Measurements from ENCODE around the gene TOM1L1. TPM values are rescaled to one million over a fixed set of nuclear protein-coding genes. Genes with fewer than 3 reads are reported as not detected.

TOM1L1 gene
- total and polyA plus RNA-seq, 8 donors: 33.8 to 59.4 (median 49.5) TPM

- H3K4me1 ChIP-seq: no peaks in the 10 kb centered on the region
- intact Hi-C loops (cut with DNase I): no loop called here
- no peaks in the 10 kb centered on the region for H3K27me3 ChIP-seq
- no peaks in the 10 kb centered on the region for H3K36me3 ChIP-seq
- ATAC-seq (peak; percentile 87), DNase-seq (peak in 1 of 4 donors; percentile 32)
- no peak overlapping the region for H3K4me3 ChIP-seq
- no peak overlapping the region for H3K27ac ChIP-seq
- no peaks in the 10 kb centered on the region for H3K9me3 ChIP-seq
- peak in 1 of 2 donors; percentile 28 for TF ChIP-seq CTCF (IDR thresholded peaks at IDR 0.05)
Observed at GRCh38 chr17:54891176-54891821, 9.4 kb upstream of the TOM1L1 start.

GRCh38 chr17:54892360-54892759 lies 8.3 kb upstream of the TOM1L1 start:
- H3K9me3 ChIP-seq: no peaks in the 10 kb centered on the region
- no peaks in the 10 kb centered on the region for H3K4me1 ChIP-seq
- H3K4me3 ChIP-seq: no peak overlapping the region
- no peak for DNase-seq
- H3K27me3 ChIP-seq: no peaks in the 10 kb centered on the region
- H3K36me3 ChIP-seq: no peaks in the 10 kb centered on the region
- intact Hi-C loops (cut with DNase I): no loop called here
- no peak overlapping the region for H3K27ac ChIP-seq
- no peak for TF ChIP-seq CTCF (IDR thresholded peaks at IDR 0.05)
- ATAC-seq: no peak

- Histone ChIP-seq H3K27ac (no peak overlapping the region), H3K9me3 (no peaks in the 10 kb centered on the region), H3K36me3 (no peaks in the 10 kb centered on the region), H3K4me1 (peaks cover 3 to 5% of the 10 kb centered on the region in 2 donors), H3K27me3 (peaks cover 0 to 39% of the 10 kb centered on the region in 2 donors), H3K4me3 (no peak overlapping the region)
- DNase-seq (no peak), ATAC-seq (no peak)
- TF ChIP-seq CTCF (IDR thresholded peaks at IDR 0.05): no peak
- intact Hi-C loops (cut with DNase I): no loop called here
Observed at GRCh38 chr17:54898576-54898975, 2.1 kb upstream of the TOM1L1 start.

GRCh38 chr17:54899201-54899600 lies 1.5 kb upstream of the TOM1L1 start:
- Histone ChIP-seq H3K27ac (no peak overlapping the region), H3K36me3 (no peaks in the 10 kb centered on the region), H3K4me1 (peaks cover 3 to 5% of the 10 kb centered on the region in 2 donors), H3K9me3 (no peaks in the 10 kb centered on the region), H3K4me3 (no peak overlapping the region), H3K27me3 (peaks cover 0 to 39% of the 10 kb centered on the region in 2 donors)
- no peak for TF ChIP-seq CTCF (IDR thresholded peaks at IDR 0.05)
- intact Hi-C loops (cut with DNase I): no loop called here
- no peak for ATAC-seq
- no peak for DNase-seq

- Histone ChIP-seq H3K27me3 (peaks cover 0 to 39% of the 10 kb centered on the region in 2 donors), H3K27ac (no peak overlapping the region), H3K4me3 (peak overlapping the region; percentile 35 to 47), H3K36me3 (no peaks in the 10 kb centered on the region), H3K9me3 (no peaks in the 10 kb centered on the region), H3K4me1 (peaks cover 3 to 5% of the 10 kb centered on the region in 2 donors)
- TF ChIP-seq CTCF (IDR thresholded peaks at IDR 0.05): no peak
- DNase-seq (no peak), ATAC-seq (no peak)
- intact Hi-C loops (cut with DNase I): no loop called here
Observed at GRCh38 chr17:54899721-54900456, 763 bp upstream of the TOM1L1 start.

All from left lung (tissue), 10 donors.